Aorta (tissue), 5 donors: ENCODE measurements around the gene MAVS. TPM values are rescaled to one million over a fixed set of nuclear protein-coding genes. Genes with fewer than 3 reads are reported as not detected.

Experiments used
- ATAC-seq: fragments of 200-7000 bp; cut with Tn5 transposase; one replicate; pipeline ENCODE4 v1.9.1; 2022; ENCODE audit warnings: moderate library complexity; ENCODE audit not compliant: low FRiP score
- DNase-seq, 2 donors: peaks; one replicate each; pipeline ENCODE4 v3.0.0-alpha.2; 2020
- H3K27ac ChIP-seq, 2 donors: one replicate each; pipeline ENCODE4 v1.5.1; 2013; ENCODE audit warnings: low read length in 2 of 2, mild to moderate bottlenecking in 2 of 2, moderate library complexity in 2 of 2, control low read depth in 1 of 2, inconsistent platforms in 1 of 2, low read depth in 1 of 2
- H3K27me3 ChIP-seq, 2 donors: one replicate each; pipeline ENCODE4 v1.6.1; 2013; ENCODE audit warnings: control low read depth in 1 of 2, low read length in 1 of 2, mild to moderate bottlenecking in 1 of 2, moderate library complexity in 1 of 2; ENCODE audit not compliant: insufficient read depth in 2 of 2, control insufficient read depth in 1 of 2
- H3K36me3 ChIP-seq, 2 donors: one replicate each; pipeline ENCODE4 v1.6.1; 2013; ENCODE audit warnings: control low read depth in 1 of 2, low read length in 1 of 2, mild to moderate bottlenecking in 1 of 2; ENCODE audit not compliant: insufficient read depth in 2 of 2, control insufficient read depth in 1 of 2
- H3K4me1 ChIP-seq, 2 donors: one replicate each; pipeline ENCODE4 v1.6.1; 2013; ENCODE audit warnings: low read length in 2 of 2, control low read depth in 1 of 2, mild to moderate bottlenecking in 1 of 2, moderate library complexity in 1 of 2; ENCODE audit not compliant: insufficient read depth in 2 of 2, control insufficient read depth in 1 of 2
- H3K4me3 ChIP-seq, 2 donors: one replicate each; pipeline ENCODE4 v1.5.1; 2013; ENCODE audit warnings: low read length in 2 of 2, control low read depth in 1 of 2, mild to moderate bottlenecking in 1 of 2
- H3K9me3 ChIP-seq: one replicate; pipeline ENCODE4 v1.6.1; 2013; ENCODE audit warnings: mild to moderate bottlenecking, low read length; ENCODE audit not compliant: control insufficient read depth
- WGBS, 2 donors: extraction: QIAGEN DNeasy Blood & Tissue Kit; methylation state at CpG; one replicate each; pipeline ENCODE4 v1.1.7; 2013; 5-methylcytosine and 5-hydroxymethylcytosine counted together
- intact Hi-C, 2 donors: fragments of 100-400 bp; cut with DNase I; formaldehyde crosslinking; loops; one replicate each; pipeline versions ENCODE4 v1.14.2 to v1.15.0; 2022
- polyA plus RNA-seq, 2 donors: library from polyadenylated mRNA; stranded (reverse); fragments of 200-250 nt; gene quantifications; one replicate each; pipeline ENCODE4 v1.2.3, GENCODE V29; 2013
- total RNA-seq, 2 donors: library from RNA; stranded (reverse); fragmentation: NEBNext Ultra II Directional; extraction: Animal tissue kit (Norgen Biotek cat#: 25700); gene quantifications; one replicate each; pipeline ENCODE4 v1.2.1, GENCODE V29; 2021
- donor health status: healthy with polysubstance abuse.
- donor health status: Bipolar disorder and iron deficiency.
- donor health status: DM: no; HTN: no; CAD: no.
- donor health status: DM: no; HTN: no; CAD: no.
- donor health status: DM: yes; HTN: yes; CAD: no.

The MAVS gene
- total and polyA plus RNA-seq, 4 donors = 11.1 to 36.1 (median 24.0) TPM

DNA sequence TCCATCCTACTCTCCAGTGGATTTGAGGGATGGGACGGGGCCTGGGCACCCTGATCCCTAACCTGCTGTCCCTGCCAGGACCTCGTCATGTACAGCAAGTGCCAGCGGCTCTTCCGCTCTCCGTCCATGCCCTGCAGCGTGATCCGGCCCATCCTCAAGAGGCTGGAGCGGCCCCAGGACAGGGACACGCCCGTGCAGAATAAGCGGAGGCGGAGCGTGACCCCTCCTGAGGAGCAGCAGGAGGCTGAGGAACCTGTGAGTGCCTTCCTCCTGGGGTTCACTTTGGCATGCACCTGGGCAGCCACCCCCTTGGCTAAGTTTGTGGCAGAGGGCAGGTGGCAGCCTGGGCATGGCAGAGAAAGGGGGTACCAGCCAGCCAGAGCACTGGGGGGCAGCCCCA is 44.8 kb upstream of the MAVS start:
- whole genome bisulfite sequencing, 2 donors = 95% methylated on average over 13 of the region's 13 CpGs
- no peaks in the 10 kb centered on the region for H3K4me1 ChIP-seq
- no peak for ATAC-seq

DNA sequence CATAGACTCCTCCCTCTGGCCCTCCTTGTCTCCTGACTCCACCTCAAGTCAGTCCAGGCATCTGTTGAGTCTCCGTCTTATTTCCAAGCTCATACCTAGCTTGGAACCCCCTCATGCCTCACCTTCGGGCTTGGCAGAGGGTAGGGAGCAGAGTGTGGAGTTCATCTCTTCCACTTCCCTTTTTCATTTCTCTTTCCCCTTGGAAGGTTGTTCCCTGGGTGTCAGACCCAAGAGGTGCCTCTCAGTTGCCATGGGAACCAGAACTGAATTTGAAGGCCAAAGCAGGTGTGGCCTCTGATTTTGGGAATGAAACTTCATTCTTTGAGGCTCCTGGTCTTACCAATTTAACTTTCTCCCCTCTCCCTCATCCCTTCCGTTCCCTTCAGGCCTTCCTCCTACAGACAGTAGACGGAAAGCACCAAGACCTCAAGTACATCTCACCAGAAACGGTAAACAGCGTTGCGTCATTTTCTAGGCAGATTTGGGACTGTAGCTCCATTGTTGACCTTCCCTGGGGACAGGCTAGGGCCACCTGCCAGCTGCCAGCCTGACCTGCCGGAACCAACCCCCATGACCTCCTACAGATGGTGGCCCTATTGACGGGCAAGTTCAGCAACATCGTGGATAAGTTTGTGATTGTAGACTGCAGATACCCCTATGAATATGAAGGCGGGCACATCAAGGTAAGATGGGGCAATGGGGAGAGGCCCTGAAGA is 44.0 kb upstream of the MAVS start:
- no peak for ATAC-seq
- WGBS, 2 donors = 89 to 90% methylated on average over 11 of the region's 11 CpGs
- Histone ChIP-seq H3K9me3 (no peaks in the 10 kb centered on the region), H3K4me3 (no peak overlapping the region), H3K27me3 (no peaks in the 10 kb centered on the region), H3K4me1 (no peaks in the 10 kb centered on the region), H3K36me3 (peaks cover 0 to 4% of the 10 kb centered on the region in 2 donors), H3K27ac (no peak overlapping the region)
- DNase-seq = no peak
- intact Hi-C loops = no loop called here

More for the DNA sequence above, 44.8 kb upstream of the MAVS start:
- Histone ChIP-seq H3K4me3 (no peak overlapping the region), H3K36me3 (peaks cover 0 to 4% of the 10 kb centered on the region in 2 donors), H3K27me3 (no peaks in the 10 kb centered on the region), H3K9me3 (no peaks in the 10 kb centered on the region), H3K27ac (no peak overlapping the region)
- no peak for DNase-seq
- intact Hi-C loops = no loop called here

DNA sequence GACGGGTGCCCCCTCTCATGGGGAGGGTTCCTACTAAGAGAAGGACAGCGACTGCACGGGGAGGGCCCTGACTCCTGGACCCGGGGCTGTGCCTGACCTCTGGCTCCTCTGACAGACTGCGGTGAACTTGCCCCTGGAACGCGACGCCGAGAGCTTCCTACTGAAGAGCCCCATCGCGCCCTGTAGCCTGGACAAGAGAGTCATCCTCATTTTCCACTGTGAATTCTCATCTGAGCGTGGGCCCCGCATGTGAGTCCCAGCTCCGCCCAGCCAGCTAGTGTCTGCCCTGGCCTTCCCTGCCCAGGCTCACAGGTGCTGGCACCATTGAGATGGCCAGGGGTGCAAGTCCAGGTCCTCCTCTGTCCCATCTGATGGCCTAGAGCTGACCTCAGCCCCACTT is 43.3 kb upstream of the MAVS start:
- Histone ChIP-seq H3K9me3 (no peaks in the 10 kb centered on the region), H3K4me3 (no peak overlapping the region), H3K27me3 (no peaks in the 10 kb centered on the region), H3K36me3 (peaks cover 0 to 4% of the 10 kb centered on the region in 2 donors), H3K27ac (no peak overlapping the region), H3K4me1 (no peaks in the 10 kb centered on the region)
- ATAC-seq (no peak), DNase-seq (peak in 1 of 2 donors; percentile 40)
- 90 to 95% methylated on average over 14 of the region's 14 CpGs for WGBS, 2 donors
- intact Hi-C loops = no loop called here

DNA sequence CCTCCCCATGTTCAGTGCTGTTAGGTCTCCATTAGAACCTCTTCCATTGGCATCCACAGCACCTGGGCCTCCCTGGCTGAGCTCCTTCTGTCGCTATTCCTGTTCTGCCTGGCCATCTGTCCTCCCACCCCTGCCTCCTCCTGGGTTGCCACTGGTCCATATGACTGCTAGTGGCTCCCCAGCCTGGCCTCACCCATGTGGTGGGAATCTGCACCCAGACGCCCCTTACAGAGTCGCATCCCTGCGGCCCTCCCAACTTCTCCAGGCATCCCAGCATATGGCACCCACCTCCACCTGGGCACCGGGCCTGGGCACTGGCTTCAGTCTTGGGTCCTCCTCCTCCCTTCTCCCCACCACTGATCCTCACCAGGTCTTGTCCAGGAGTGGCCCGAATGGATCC is 42.8 kb upstream of the MAVS start:
- 80 to 91% methylated on average over 6 of the region's 6 CpGs for WGBS, 2 donors
- H3K9me3 ChIP-seq = no peaks in the 10 kb centered on the region
- H3K36me3 ChIP-seq = peaks cover 0 to 4% of the 10 kb centered on the region in 2 donors
- intact Hi-C loops = no loop called here
- H3K27me3 ChIP-seq = no peaks in the 10 kb centered on the region
- DNase-seq = no peak
- no peaks in the 10 kb centered on the region for H3K4me1 ChIP-seq
- no peak overlapping the region for H3K27ac ChIP-seq
- no peak for ATAC-seq
- H3K4me3 ChIP-seq = no peak overlapping the region

DNA sequence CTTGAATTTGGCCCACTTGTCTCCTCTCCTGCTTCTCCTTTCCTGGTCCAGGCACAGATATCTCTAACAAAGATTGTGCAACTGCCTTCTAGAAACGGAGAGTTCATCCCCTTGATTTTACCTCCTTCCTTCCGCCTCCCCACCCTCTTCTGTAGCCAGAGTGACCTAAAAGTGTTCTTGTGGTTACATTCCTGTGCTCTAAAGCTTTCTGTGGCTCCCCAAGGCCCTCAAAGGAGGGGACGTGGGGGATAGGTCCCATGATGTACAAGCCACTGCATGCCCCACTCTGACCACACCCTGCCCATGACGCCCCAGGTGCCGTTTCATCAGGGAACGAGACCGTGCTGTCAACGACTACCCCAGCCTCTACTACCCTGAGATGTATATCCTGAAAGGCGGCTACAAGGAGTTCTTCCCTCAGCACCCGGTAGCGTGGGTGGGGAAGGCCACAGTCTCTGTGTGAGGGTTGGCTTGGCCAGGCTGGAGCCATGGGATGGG is 42.3 kb upstream of the MAVS start:
- DNase-seq (peak in 1 of 2 donors; percentile 41), ATAC-seq (no peak)
- no peaks in the 10 kb centered on the region for H3K9me3 ChIP-seq
- WGBS, 2 donors = 82 to 84% methylated on average over 11 of the region's 11 CpGs
- H3K36me3 ChIP-seq = peaks cover 0 to 4% of the 10 kb centered on the region in 2 donors
- H3K4me3 ChIP-seq = no peak overlapping the region
- H3K27me3 ChIP-seq = no peaks in the 10 kb centered on the region
- no peaks in the 10 kb centered on the region for H3K4me1 ChIP-seq
- no peak overlapping the region for H3K27ac ChIP-seq
- intact Hi-C loops = no loop called here

DNA sequence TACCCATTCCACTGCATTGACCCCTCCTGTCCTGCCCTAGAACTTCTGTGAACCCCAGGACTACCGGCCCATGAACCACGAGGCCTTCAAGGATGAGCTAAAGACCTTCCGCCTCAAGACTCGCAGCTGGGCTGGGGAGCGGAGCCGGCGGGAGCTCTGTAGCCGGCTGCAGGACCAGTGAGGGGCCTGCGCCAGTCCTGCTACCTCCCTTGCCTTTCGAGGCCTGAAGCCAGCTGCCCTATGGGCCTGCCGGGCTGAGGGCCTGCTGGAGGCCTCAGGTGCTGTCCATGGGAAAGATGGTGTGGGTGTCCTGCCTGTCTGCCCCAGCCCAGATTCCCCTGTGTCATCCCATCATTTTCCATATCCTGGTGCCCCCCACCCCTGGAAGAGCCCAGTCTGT is 41.9 kb upstream of the MAVS start:
- no peak for DNase-seq
- no peaks in the 10 kb centered on the region for H3K9me3 ChIP-seq
- no peaks in the 10 kb centered on the region for H3K27me3 ChIP-seq
- H3K27ac ChIP-seq = no peak overlapping the region
- H3K4me1 ChIP-seq = no peaks in the 10 kb centered on the region
- 91 to 93% methylated on average over 11 of the region's 11 CpGs for WGBS, 2 donors
- no peak for ATAC-seq
- H3K36me3 ChIP-seq = peaks cover 0 to 4% of the 10 kb centered on the region in 2 donors
- intact Hi-C loops = no loop called here
- H3K4me3 ChIP-seq = no peak overlapping the region

DNA sequence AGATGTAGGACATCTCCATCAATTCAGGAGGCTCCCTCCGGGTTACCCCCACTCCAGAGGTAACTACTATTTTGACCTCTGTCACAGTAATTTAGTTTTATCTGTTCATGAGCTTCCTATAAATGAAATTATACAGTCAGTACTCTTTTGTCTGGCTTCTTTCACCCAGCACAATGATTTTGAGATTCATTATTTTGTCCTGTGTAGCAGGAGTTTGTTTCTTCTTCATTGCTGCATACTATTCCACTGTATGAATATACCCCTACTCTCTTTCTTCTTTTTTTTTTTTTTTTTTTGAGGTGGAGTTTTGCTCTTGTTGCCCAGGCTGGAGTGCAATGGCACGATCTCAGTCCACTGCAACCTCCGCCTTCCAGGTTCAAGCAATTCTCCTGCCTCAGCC is 38.1 kb upstream of the MAVS start:
- 91 to 94% methylated on average over 3 of the region's 3 CpGs for WGBS, 2 donors
- Histone ChIP-seq H3K4me1 (no peaks in the 10 kb centered on the region), H3K36me3 (peaks cover 0 to 2% of the 10 kb centered on the region in 2 donors), H3K4me3 (no peak overlapping the region), H3K9me3 (no peaks in the 10 kb centered on the region), H3K27me3 (no peaks in the 10 kb centered on the region), H3K27ac (peak overlapping the region; percentile 10 to 49)
- intact Hi-C loops = no loop called here
- ATAC-seq (no peak), DNase-seq (no peak)

DNA sequence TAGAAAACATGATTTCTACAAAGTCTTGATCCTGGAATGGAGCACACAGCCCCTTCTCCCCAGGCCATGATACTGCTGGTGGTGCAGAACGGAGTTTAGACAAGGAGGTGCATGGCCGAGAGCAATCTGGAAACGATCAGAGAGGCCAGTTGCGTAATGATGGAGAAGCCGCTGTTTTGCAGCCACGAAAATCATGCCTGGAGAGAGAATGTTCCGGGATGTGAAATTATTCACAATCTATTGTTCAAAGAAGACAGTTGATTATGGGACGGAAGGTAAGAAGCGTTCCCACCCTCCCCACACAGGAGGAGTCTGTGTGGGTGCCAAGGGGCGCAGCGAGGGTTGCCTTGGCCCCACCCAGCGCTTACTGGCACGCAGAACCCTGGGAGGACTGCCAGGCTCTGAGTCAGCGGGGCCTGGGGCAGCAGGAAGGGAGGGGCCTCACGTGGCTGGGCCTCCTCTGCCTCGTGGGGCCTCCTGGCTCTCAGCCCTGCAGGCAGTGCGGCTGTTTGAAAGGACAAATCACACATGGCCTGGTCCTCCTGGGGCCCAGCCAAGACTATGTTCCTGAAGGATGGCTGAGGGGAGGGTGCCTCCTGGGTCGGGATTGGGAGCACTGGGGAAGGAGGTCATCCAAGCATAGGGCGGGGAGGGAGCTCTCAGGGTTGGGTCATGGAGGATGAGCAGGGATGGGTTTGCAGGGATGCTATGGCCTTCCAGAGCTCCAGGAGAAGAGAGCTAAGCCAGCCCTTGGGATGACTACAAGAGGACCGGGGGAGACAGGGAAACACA is 35.0 kb upstream of the MAVS start:
- Histone ChIP-seq H3K27me3 (no peaks in the 10 kb centered on the region), H3K27ac (peak overlapping the region; percentile 68 to 80), H3K9me3 (no peaks in the 10 kb centered on the region), H3K36me3 (no peaks in the 10 kb centered on the region), H3K4me3 (peak overlapping the region; percentile 22 to 37), H3K4me1 (no peaks in the 10 kb centered on the region)
- ATAC-seq (peak; percentile 95), DNase-seq (peak; percentile 99)
- intact Hi-C loops = no loop called here
- WGBS, 2 donors = 2% methylated on average over 20 of the region's 20 CpGs
